Measurements from ENCODE around the gene CTF1. TPM values are rescaled to one million over a fixed set of nuclear protein-coding genes. Genes with fewer than 3 reads are reported as not detected.
A peak's percentile ranks its signal among the peaks of the same experiment; 100 is the strongest.

The CTF1 gene
- total RNA-seq, 4 donors from 2014 or later: 2.3 to 5.6 (median 3.2) TPM

- Histone ChIP-seq H3K27ac (peak overlapping the region in 2 of 4 donors; percentile 31 to 58), H3K27me3 (no peaks in the 10 kb centered on the region), H3K4me3 (no peak overlapping the region), H3K9me3 (no peaks in the 10 kb centered on the region), H3K36me3 (peaks cover 0 to 7% of the 10 kb centered on the region in 2 donors), H3K4me1 (peaks cover 6 to 16% of the 10 kb centered on the region in 2 donors)
- intact Hi-C loops (cut with DNase I; ENCODE audit: low total_unique reads) (no loop called here), in situ Hi-C loops (cut with MboI; ENCODE audit: low sequenced_read_pairs in 4 of 4) (no loop called here)
- DNase-seq (no peak), ATAC-seq (no peak)
- no peak for TF ChIP-seq POLR2A (IDR thresholded peaks at IDR 0.05)
- TF ChIP-seq CTCF (IDR thresholded peaks at IDR 0.05 in 4 of 5, conservative IDR thresholded peaks at IDR 0.05 in 1 of 5): no peak
Observed at GRCh38 chr16:30926937-30927788, 30.7 kb downstream of the CTF1 start.

GRCh38 chr16:30927789-30928378, 31.5 kb downstream of the CTF1 start:
- intact Hi-C loops (cut with DNase I; ENCODE audit: low total_unique reads): no loop called here
- peak overlapping the region in 2 of 4 donors; percentile 31 to 58 for H3K27ac ChIP-seq
- in situ Hi-C loops (cut with MboI; ENCODE audit: low sequenced_read_pairs in 4 of 4): no loop called here

GRCh38 chr16:30928390-30928789, 32.0 kb downstream of the CTF1 start:
- Histone ChIP-seq H3K4me3 (no peak overlapping the region), H3K36me3 (peaks cover 0 to 7% of the 10 kb centered on the region in 2 donors), H3K27ac (no peak overlapping the region), H3K27me3 (no peaks in the 10 kb centered on the region), H3K9me3 (no peaks in the 10 kb centered on the region), H3K4me1 (peaks cover 6 to 16% of the 10 kb centered on the region in 2 donors)
- intact Hi-C loops (cut with DNase I; ENCODE audit: low total_unique reads): no loop called here
- ATAC-seq (no peak), DNase-seq (no peak)
- TF ChIP-seq CTCF (IDR thresholded peaks at IDR 0.05 in 4 of 5, conservative IDR thresholded peaks at IDR 0.05 in 1 of 5): no peak
- in situ Hi-C loops (cut with MboI; ENCODE audit: low sequenced_read_pairs in 4 of 4): no loop called here

More at GRCh38 chr16:30927789-30928378, 31.5 kb downstream of the CTF1 start:
- Histone ChIP-seq H3K4me1 (peaks cover 6 to 16% of the 10 kb centered on the region in 2 donors), H3K27me3 (no peaks in the 10 kb centered on the region), H3K4me3 (no peak overlapping the region), H3K9me3 (no peaks in the 10 kb centered on the region), H3K36me3 (peaks cover 0 to 7% of the 10 kb centered on the region in 2 donors)
- TF ChIP-seq POLR2A (IDR thresholded peaks at IDR 0.05): no peak
- no peak for TF ChIP-seq CTCF (IDR thresholded peaks at IDR 0.05 in 4 of 5, conservative IDR thresholded peaks at IDR 0.05 in 1 of 5)
- DNase-seq: peak in 1 of 2 donors; percentile 63
- peak in 1 of 2 donors; percentile 34 for ATAC-seq

- ATAC-seq (no peak), DNase-seq (no peak)
- intact Hi-C loops (cut with DNase I; ENCODE audit: low total_unique reads) (no loop called here), in situ Hi-C loops (cut with MboI; ENCODE audit: low sequenced_read_pairs in 4 of 4) (no loop called here)
- H3K4me1 ChIP-seq: peaks cover 5 to 10% of the 10 kb centered on the region in 2 donors
- H3K9me3 ChIP-seq: no peaks in the 10 kb centered on the region
- no peak overlapping the region for H3K4me3 ChIP-seq
- H3K27ac ChIP-seq: no peak overlapping the region
- peaks cover 0 to 7% of the 10 kb centered on the region in 2 donors for H3K36me3 ChIP-seq
- TF ChIP-seq CTCF (IDR thresholded peaks at IDR 0.05 in 4 of 5, conservative IDR thresholded peaks at IDR 0.05 in 1 of 5) (no peak), POLR2A (IDR thresholded peaks at IDR 0.05) (no peak)
- H3K27me3 ChIP-seq: no peaks in the 10 kb centered on the region
Observed at GRCh38 chr16:30929167-30929566, 32.8 kb downstream of the CTF1 start.

All from gastrocnemius medialis (tissue), 4 donors.